ENCODE results near the gene VRTN.

DNA sequence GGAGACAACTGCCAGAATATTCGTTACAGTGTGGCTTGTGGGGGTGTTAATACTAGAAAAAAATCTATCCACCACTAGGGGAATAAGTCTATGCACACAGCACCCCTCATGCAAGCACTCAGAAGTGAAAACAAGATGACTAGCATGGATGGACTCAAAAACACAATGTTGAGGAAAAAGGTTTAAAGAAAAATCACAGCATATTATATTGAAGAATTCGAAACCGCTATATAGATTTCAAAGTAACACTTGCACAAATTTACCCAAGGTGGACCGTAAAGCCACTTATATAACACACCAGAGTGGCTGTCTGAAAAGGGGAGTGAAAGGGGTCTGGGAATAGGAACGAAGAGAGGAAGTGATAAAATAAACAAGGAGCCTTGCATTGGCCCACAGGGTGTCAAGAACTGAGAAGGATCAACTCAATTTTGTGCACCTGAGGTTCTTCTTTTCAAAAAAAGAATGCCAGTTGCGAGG lies 46.1 kb upstream of the VRTN start:
- TF ChIP-seq, protein P1, sequence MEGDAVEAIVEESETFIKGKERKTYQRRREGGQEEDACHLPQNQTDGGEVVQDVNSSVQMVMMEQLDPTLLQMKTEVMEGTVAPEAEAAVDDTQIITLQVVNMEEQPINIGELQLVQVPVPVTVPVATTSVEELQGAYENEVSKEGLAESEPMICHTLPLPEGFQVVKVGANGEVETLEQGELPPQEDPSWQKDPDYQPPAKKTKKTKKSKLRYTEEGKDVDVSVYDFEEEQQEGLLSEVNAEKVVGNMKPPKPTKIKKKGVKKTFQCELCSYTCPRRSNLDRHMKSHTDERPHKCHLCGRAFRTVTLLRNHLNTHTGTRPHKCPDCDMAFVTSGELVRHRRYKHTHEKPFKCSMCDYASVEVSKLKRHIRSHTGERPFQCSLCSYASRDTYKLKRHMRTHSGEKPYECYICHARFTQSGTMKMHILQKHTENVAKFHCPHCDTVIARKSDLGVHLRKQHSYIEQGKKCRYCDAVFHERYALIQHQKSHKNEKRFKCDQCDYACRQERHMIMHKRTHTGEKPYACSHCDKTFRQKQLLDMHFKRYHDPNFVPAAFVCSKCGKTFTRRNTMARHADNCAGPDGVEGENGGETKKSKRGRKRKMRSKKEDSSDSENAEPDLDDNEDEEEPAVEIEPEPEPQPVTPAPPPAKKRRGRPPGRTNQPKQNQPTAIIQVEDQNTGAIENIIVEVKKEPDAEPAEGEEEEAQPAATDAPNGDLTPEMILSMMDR (IDR thresholded peaks at IDR 0.05) = peak; percentile 18 to 47 (median 27)
- TF ChIP-seq EP300 (IDR thresholded peaks at IDR 0.05) (no peak), POLR2A (IDR thresholded peaks at IDR 0.05) (no peak)

All from ovary (tissue), 3 donors.